Natural killer cell treated with Interleukin-12 subunit alpha and Interleukin-12 subunit beta and Interleukin-15 and Interleukin-18, amount 100 ng/mL, for 72 hours (primary cell): Measurements from ENCODE around the gene S100A14. TPM values are rescaled to one million over a fixed set of nuclear protein-coding genes. Genes with fewer than 3 reads are reported as not detected.

Source experiments
- ATAC-seq, 2 donors: fragments of 150-1000 bp; cut with Tn5 transposase in 1 of 2; sonication (Bioruptor Pico), chemical (Tn5 transposase) in 1 of 2; 2 replicates each; pipeline ENCODE4 v1.10.0; 2021
- DNase-seq: peaks from one replicate; pipeline ENCODE4 v3.0.0; 2022; ENCODE audit warnings: low spot score
- H3K27ac Mint-ChIP-seq, 2 donors: 1 replicate in 1 of 2; 2 replicates in 1 of 2; pipeline ENCODE4 v1.8.0; 2022; ENCODE audit warnings: mixed read lengths in 2 of 2, mild to moderate bottlenecking in 1 of 2, moderate library complexity in 1 of 2
- H3K27me3 Mint-ChIP-seq, 2 donors: 1 replicate in 1 of 2; 2 replicates in 1 of 2; pipeline ENCODE4 v1.8.0; 2022; ENCODE audit warnings: mixed read lengths in 2 of 2
- H3K36me3 Mint-ChIP-seq: one replicate; pipeline ENCODE4 v1.8.0; 2022; ENCODE audit warnings: mixed read lengths
- H3K4me1 Mint-ChIP-seq, 2 donors: 1 replicate in 1 of 2; 2 replicates in 1 of 2; pipeline ENCODE4 v1.8.0; 2022; ENCODE audit warnings: low read depth in 2 of 2, mixed read lengths in 2 of 2, mild to moderate bottlenecking in 1 of 2
- H3K4me3 Mint-ChIP-seq: one replicate; pipeline ENCODE4 v1.8.0; 2022; ENCODE audit warnings: mixed read lengths
- H3K9me3 Mint-ChIP-seq: 2 replicates; pipeline ENCODE4 v1.8.0; 2022; ENCODE audit warnings: mixed read lengths
- total RNA-seq, 2 donors: library from RNA; stranded (reverse); gene quantifications; one replicate each; pipeline ENCODE4 v1.2.3, GENCODE V29; 2022

S100A14 gene
- total RNA-seq, 2 donors from 2014 or later = not detected

DNA sequence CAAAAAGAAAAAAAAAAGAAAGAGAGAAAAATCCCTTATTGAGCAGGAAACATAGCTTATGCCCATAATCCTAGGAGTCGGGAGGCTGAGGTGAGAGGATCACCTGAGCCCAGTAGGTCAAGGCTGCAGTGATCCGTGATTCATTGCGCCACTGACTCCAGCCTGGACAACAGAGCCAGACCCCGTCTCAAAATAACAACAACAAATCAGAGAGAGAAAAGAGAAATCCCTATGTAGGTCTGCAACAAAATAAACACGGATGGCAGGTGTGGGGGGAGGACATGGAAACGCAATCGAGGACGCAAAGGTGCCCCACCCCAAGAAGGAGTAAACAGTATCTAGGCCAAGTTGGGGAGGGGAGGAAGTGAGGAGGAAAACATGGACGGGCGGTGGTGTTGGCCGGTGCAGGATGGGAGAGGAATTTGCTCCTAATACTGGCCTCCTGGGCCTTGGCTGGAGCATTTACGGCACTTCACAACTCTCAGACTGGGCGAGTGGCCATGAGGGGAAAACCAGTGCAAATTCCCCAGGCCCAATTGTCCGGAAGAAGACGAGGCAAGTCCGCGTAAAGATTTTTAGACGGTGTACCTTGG is 17.1 kb upstream of the S100A14 start:
- Mint-ChIP-seq H3K4me3 (peak overlapping the region; percentile 100), H3K27ac (peak overlapping the region; percentile 99), H3K36me3 (peaks cover 23% of the 10 kb centered on the region), H3K27me3 (no peaks in the 10 kb centered on the region), H3K4me1 (peaks cover 31 to 36% of the 10 kb centered on the region in 2 donors), H3K9me3 (no peaks in the 10 kb centered on the region)
- DNase-seq = no peak
- no peak for ATAC-seq

DNA sequence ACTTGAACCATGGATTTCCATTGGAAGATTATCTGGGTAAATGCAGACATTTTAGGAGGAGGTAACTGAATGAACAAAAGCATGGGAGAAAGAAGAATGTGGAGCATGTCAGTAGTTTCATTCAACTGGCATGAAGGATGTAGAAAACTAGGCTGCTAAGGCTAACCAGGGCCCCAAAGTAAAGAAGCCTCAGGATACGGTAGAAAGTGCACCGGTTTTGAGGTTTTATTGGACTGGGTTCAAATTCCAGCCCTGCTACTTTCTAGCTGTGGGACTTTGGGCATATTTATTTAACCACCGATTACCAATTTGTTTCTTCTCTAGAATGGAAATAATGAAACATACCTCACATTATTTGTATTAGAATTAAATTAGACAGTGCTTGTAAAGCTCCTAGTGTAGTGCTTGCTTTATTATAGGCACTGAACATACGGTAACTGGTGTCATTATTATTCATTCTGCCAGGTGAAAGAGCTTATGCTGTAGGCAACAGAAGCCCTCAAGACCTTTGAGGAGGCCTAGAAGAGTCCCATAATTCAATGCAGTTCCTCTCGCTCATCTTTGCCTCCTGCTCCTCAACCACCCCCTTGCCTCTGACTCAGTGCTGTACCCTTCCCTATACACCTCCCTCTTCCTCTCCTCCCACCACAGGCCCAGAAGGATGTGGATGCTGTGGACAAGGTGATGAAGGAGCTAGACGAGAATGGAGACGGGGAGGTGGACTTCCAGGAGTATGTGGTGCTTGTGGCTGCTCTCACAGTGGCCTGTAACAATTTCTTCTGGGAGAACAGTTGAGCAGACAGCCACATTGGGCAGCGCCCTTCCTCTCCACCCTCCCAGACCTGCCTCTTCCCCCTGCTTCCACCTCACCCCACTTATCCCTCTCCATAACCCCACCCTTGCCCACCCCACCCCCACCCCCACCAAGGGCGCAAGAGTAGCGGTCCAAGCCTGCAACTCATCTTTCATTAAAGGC is 15.2 kb upstream of the S100A14 start:
- Mint-ChIP-seq H3K36me3 (peaks cover 9% of the 10 kb centered on the region), H3K27me3 (peaks cover 0 to 5% of the 10 kb centered on the region in 2 donors), H3K4me1 (peaks cover 23 to 29% of the 10 kb centered on the region in 2 donors), H3K4me3 (no peak overlapping the region), H3K9me3 (no peaks in the 10 kb centered on the region), H3K27ac (peak overlapping the region in 1 of 2 donors; percentile 21)
- ATAC-seq (no peak), DNase-seq (no peak)

DNA sequence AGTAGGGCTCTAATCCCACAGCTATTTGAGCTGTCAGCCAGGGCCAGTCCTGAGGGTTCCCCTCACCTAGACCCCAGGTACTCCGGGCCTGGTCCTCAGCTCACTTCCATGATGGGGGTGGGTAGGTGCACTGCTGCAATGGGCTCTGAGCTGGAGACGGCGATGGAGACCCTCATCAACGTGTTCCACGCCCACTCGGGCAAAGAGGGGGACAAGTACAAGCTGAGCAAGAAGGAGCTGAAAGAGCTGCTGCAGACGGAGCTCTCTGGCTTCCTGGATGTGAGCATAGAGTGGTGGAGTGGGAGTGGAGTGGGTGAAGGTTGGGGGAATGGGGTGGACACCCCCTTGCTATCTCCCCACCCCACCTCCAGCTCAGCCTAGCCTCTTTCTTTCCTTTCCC is 14.3 kb upstream of the S100A14 start:
- no peak overlapping the region for H3K27ac Mint-ChIP-seq
- H3K4me1 Mint-ChIP-seq = peaks cover 23 to 31% of the 10 kb centered on the region in 2 donors
- no peaks in the 10 kb centered on the region for H3K9me3 Mint-ChIP-seq
- no peak overlapping the region for H3K4me3 Mint-ChIP-seq
- DNase-seq (no peak), ATAC-seq (no peak)
- peaks cover 9% of the 10 kb centered on the region for H3K36me3 Mint-ChIP-seq
- peaks cover 0 to 8% of the 10 kb centered on the region in 2 donors for H3K27me3 Mint-ChIP-seq

DNA sequence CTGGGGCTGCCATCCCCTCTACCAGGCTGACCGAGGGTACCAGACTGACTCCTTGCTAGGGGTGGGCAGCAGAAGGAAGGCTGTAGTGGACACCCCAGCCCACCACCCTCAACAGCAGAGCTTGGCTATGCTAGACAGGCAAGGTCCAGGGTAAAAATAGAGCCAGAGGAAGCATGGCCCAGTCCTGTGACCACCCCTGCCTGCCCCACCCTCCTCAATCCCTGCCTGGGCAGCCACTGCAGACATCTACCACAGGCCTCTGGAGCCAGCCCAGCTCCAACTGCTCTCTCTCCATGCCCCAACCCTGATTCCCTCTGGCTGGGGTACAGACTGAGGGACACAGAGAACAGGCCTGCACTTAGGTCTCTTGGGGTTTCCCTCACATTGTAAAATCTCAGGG is 13.8 kb upstream of the S100A14 start:
- peaks cover 9% of the 10 kb centered on the region for H3K36me3 Mint-ChIP-seq
- no peak overlapping the region for H3K4me3 Mint-ChIP-seq
- peaks cover 0 to 8% of the 10 kb centered on the region in 2 donors for H3K27me3 Mint-ChIP-seq
- DNase-seq (no peak), ATAC-seq (no peak)
- H3K27ac Mint-ChIP-seq = no peak overlapping the region
- H3K9me3 Mint-ChIP-seq = no peaks in the 10 kb centered on the region
- peaks cover 23 to 31% of the 10 kb centered on the region in 2 donors for H3K4me1 Mint-ChIP-seq

DNA sequence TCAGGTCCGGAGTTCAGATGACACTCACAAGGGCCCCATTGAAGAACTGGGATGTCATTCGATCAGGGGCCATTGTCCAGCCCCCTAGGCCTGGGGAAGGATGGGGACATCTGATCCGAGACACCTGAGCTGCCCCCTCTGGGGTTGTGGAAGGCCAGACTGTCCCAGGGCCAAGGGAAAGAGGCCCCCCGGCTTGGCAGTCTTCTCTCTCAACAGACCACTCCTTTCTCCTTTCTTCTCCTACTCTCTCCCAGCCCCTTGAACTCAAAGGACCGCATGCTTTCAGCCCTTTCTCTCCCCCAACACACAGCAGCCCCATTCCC is 13.2 kb upstream of the S100A14 start:
- Mint-ChIP-seq H3K27me3 (peaks cover 0 to 8% of the 10 kb centered on the region in 2 donors), H3K27ac (no peak overlapping the region), H3K36me3 (peaks cover 5% of the 10 kb centered on the region), H3K4me3 (no peak overlapping the region), H3K4me1 (peaks cover 20 to 29% of the 10 kb centered on the region in 2 donors), H3K9me3 (no peaks in the 10 kb centered on the region)
- DNase-seq = no peak
- no peak for ATAC-seq

DNA sequence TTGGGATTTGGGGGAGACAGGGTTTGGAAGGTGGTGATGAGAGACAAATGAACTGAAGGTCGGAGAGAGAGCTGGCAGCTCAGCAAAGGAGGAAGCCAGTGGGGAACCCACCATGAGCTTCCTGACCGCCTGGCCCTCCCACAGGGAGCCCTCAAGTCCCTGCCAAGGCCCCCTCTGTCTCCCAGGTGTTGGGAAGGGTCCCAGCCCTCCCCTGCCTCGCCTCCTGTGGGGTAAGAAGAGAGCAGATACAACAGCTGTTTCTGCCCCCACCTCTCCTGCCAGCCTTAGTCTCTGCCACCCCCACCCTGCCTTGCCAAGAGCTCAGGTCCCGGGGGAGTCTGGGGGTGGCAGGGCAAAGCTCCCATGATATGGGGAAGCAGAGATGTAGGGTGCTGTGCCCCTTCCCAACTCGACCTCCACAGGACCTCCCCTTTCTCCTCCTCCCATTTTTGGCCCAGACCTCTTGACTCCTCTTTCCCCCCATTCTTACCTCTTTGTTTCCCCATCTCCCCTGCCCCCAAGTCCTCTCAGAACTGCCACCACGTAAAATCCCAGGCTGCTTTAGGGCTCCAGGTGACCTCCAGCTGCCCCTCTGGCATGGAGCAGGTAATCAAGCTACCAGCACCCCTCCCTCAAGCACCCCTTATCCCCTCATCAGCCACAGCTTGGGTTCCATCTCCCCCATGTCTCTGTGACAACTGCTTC is 12.7 kb upstream of the S100A14 start:
- Mint-ChIP-seq H3K27me3 (peaks cover 0 to 8% of the 10 kb centered on the region in 2 donors), H3K27ac (no peak overlapping the region), H3K36me3 (no peaks in the 10 kb centered on the region), H3K4me1 (peaks cover 15 to 25% of the 10 kb centered on the region in 2 donors), H3K9me3 (no peaks in the 10 kb centered on the region), H3K4me3 (no peak overlapping the region)
- no peak for DNase-seq
- ATAC-seq = no peak

DNA sequence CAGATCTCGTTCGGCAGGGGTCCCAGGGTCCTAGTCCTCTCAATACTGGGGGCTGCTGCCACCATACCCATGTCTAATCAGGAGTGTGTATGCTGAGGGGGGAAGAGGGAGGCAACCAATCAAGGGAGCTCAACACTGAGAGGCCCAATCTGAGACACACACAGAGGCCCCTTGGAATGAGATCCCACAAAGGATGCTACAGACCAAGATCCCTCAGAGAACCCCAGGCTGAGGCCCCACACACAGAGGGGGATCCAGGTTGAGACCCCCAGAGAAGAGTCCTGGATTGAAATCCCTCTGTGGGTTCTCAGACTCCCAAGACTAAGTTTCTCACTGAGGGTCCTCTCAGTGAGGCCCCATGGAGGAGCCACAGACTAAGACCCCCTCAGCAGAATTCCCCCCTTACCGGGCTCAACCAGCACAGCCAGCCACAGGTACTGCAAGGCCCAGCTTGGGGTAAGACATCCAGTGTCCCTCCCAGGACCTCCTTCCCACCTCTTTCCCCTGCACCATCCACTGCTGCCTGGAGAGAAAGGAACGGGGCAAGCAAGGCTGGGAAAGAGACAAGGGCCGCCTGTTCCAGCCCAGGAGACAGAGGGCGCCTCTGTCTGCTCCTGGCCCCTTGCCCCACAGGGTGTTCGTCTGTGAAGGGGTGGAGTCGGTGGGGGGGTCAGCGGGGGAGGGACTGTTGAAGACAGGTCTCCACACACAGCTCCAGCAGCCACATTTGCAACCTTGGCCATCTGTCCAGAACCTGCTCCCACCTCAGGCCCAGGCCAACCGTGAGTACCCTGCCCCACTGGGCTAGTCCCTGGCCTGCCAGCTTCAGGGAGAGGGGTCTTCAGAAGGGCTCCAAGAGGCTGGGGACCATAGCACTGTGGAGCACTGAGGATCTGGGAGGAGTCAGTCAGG is 11.8 kb upstream of the S100A14 start, which contains the start of gene S100A1:
Gene S100A1 (plus strand): TSS at position 720 of the 912 bp plus-strand sequence. CDS start 2,088 bp downstream, outside the sequence.
- peaks cover 6 to 17% of the 10 kb centered on the region in 2 donors for H3K4me1 Mint-ChIP-seq
- no peak within 1 kb of the TSS for H3K4me3 Mint-ChIP-seq
- DNase-seq (no peak), ATAC-seq (peak in 1 of 2 donors; percentile 20)
- H3K9me3 Mint-ChIP-seq = no peaks in the 10 kb centered on the region
- no peak within 1 kb of the TSS for H3K27ac Mint-ChIP-seq
- no peaks in the 10 kb centered on the region for H3K36me3 Mint-ChIP-seq
- peaks cover 0 to 8% of the 10 kb centered on the region in 2 donors for H3K27me3 Mint-ChIP-seq

DNA sequence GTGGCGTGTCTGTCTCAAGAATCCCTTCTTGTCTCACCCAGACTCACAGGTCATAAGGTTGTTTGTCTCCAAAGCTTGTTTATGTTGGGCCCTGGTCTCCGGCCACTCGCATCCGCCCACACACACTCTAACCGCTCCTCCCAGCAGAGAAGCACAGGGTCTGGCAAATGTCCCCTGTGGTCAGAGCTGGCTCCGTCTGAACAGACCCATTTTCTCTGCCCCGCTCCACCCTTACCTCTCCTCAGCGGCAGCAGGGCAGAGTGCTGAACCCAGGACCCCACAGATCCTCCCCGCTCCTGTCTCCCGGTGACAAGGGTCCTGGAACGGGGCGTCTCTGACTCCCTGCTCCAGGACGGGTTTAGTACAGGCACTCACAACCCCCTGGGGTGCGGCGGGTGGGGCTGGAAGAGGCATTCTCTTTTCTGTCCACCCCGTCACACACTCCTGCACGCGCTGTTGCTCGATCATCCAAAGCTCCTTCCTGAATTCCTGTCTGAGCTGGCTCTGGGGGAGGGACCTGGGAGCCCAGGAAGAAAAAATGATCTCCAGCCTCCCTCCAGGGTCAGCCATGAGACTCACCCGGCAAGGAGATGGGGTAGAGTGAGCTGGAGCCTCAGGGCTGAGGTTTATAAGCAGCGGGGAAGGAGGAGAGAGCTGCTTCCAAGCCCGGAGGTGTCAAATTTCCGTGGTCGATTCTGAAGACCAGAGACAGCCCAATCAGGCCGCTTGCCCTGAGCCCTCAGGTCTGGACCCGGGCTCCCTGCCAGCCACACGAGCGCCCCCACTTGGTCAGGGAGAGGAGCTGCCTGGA is 11.0 kb upstream of the S100A14 start, which contains the start of gene S100A13:
Gene S100A13 (minus strand): TSS at position 602 of the 811 bp plus-strand sequence. CDS start 1,033 bp downstream, outside the sequence.
- Mint-ChIP-seq H3K36me3 (no peaks in the 10 kb centered on the region), H3K27me3 (peaks cover 0 to 8% of the 10 kb centered on the region in 2 donors), H3K4me1 (peaks cover 0 to 11% of the 10 kb centered on the region in 2 donors), H3K9me3 (no peaks in the 10 kb centered on the region), H3K4me3 (no peak within 1 kb of the TSS), H3K27ac (no peak within 1 kb of the TSS)
- peak; percentile 26 to 54 for ATAC-seq
- no peak for DNase-seq

DNA sequence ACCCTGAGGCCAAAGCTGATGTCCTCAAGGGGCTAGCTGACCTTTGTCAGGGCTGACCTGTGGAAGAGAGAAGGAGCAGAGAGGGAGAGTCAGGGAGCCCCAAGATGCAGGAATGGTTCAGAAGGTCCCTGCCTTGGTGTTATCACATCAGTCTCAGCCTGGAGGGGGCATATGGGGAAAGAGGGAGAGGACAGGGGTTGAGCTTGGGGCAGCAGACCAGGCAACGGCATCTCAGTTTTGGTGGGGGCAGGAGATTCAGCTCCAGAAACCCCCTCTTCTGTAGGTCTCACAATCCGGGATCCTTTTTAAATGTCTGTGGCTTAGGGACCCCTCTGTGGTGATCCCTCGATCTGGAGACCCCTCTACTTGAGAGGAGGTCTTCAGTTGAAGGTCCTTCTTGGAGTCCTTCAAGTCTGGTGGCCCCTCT is 10.4 kb upstream of the S100A14 start:
- H3K36me3 Mint-ChIP-seq = no peaks in the 10 kb centered on the region
- H3K4me3 Mint-ChIP-seq = no peak overlapping the region
- DNase-seq (no peak), ATAC-seq (no peak)
- no peaks in the 10 kb centered on the region for H3K9me3 Mint-ChIP-seq
- H3K27me3 Mint-ChIP-seq = peaks cover 0 to 8% of the 10 kb centered on the region in 2 donors
- H3K4me1 Mint-ChIP-seq = peaks cover 0 to 11% of the 10 kb centered on the region in 2 donors
- H3K27ac Mint-ChIP-seq = no peak overlapping the region

DNA sequence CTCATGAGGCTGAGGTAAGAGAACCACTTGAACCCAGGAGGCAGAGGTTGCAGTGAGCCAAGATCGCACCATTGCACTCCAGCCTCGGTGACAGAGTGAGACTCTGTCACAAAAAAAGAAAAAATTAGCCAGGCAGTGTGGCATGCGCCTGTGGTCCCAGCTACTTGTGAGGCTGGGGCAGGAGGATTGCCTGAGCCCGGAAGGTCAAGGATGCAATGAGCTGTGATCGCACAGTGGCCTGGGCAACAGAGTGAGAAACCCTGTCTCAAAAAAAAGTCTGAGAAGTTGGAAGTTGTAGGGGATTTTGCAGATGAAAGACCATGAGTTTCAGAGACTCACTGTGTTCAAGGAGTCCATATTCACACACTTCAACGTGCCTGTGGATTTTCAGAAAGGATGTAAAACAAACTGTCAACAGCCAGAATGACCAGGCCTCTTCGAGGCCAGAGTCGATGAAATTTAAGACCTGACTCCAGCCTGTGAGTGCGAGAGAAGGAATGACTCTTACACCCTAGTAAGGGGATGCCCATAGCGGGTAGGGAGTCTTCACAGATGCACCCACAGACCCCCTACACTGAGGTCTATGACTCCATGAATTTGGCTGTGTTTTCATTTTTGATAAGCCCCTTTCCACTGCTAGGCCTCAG is 9.0 kb upstream of the S100A14 start:
- Mint-ChIP-seq H3K27me3 (peaks cover 0 to 8% of the 10 kb centered on the region in 2 donors), H3K36me3 (no peaks in the 10 kb centered on the region), H3K4me3 (no peak overlapping the region), H3K9me3 (no peaks in the 10 kb centered on the region), H3K27ac (no peak overlapping the region), H3K4me1 (peaks cover 0 to 11% of the 10 kb centered on the region in 2 donors)
- no peak for DNase-seq
- no peak for ATAC-seq

DNA sequence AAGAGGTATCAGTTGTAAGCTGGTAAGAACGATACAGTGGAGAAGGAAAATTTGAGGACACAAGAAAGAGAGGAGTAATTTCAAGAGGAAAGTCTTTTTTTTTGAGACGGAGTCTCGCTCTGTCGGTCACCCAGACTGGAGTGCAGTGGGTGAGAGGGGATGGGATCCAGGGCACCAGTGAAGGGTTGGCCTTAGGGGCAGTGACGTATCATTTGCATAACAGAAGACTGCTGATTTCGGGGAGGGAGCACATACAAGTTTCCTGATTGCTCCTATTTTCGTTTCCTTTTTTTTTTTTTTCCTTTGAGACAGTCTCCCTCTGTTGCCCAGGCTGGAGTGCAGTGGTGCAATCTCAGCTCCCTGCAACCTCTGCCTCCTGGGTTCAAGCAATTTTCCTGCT is 7.0 kb upstream of the S100A14 start:
- no peaks in the 10 kb centered on the region for H3K9me3 Mint-ChIP-seq
- no peak for ATAC-seq
- DNase-seq = no peak
- no peaks in the 10 kb centered on the region for H3K36me3 Mint-ChIP-seq
- H3K4me3 Mint-ChIP-seq = no peak overlapping the region
- H3K4me1 Mint-ChIP-seq = peaks cover 0 to 11% of the 10 kb centered on the region in 2 donors
- H3K27ac Mint-ChIP-seq = no peak overlapping the region
- H3K27me3 Mint-ChIP-seq = peaks cover 0 to 8% of the 10 kb centered on the region in 2 donors

DNA sequence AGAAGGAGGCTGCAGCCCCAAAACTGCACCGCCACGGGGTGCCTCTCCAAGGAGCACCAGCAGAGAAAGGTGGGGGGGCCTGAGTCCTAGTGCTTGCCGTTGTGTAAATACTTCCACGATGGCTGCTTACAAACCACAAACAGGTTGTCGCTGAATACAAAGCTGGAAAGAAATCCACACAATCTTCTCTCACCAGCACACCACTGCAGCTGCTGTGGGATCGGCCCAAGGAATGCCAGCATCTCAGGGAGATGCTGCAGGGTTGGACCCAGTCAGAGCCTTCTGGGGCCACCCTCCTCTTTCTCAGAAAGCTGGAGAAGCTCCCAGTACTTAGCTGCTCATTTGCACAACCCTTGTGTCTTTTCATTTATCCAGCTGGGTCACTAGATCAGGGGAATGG is 3.0 kb upstream of the S100A14 start:
- Mint-ChIP-seq H3K9me3 (no peaks in the 10 kb centered on the region), H3K4me3 (no peak overlapping the region), H3K27ac (no peak overlapping the region), H3K4me1 (peaks cover 0 to 5% of the 10 kb centered on the region in 2 donors), H3K36me3 (no peaks in the 10 kb centered on the region), H3K27me3 (no peaks in the 10 kb centered on the region)
- ATAC-seq = no peak
- no peak for DNase-seq
